NCI-H2196 (cell line): ENCODE data around the gene C17orf50.
"Not testable (repeated sequence)": the region's sequence is repeated elsewhere in the genome, so short reads cannot be mapped to it uniquely, and the experiment has no call there.

Experiments
- DNase-seq: peaks from one replicate; lab custom pipeline; 2025; ENCODE audit not compliant: unreplicated experiment; lab: John Stamatoyannopoulos, UW

C17orf50 gene

DNA sequence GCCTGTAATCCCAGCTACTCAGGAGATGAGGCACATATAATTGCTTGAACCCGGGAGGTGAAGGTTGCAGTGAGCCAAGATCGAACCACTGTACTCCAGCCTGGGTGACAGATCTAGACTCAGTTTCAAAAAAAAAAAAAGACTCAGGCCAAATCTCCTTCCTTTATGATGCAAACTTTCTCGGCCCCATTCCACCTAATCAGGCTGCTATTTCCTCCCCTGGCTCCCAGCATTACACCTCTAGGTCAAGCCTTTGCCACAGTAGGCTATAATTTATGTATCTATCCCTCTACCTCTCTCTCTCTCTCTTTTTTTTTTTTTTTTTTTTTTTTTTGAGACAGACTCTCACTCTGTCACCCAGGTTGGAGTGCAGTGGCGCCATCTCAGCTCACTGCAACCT lies 9.1 kb upstream of the C17orf50 start:
- DNase-seq = not testable (repeated sequence)

DNA sequence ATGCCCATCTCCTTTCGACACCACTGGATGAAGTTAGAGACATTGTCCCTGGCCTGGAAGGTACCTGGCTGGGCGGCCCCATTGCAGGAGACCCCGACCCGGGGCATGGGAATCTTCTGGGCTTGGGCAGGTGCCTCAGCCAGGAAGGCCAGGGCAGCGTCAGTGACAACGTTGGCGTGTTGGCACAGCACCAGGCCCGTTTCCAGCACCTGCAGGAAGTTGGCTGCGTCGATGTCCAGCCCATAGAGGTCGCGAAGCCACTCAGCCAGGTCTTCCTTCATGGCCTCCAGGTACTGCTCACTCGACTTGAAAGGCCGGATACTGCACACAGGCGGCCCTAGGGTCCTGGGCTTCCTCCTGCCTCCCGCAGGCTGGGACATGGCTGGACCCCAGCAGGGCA lies 8.2 kb upstream of the C17orf50 start:
- DNase-seq = peak; percentile 21

DNA sequence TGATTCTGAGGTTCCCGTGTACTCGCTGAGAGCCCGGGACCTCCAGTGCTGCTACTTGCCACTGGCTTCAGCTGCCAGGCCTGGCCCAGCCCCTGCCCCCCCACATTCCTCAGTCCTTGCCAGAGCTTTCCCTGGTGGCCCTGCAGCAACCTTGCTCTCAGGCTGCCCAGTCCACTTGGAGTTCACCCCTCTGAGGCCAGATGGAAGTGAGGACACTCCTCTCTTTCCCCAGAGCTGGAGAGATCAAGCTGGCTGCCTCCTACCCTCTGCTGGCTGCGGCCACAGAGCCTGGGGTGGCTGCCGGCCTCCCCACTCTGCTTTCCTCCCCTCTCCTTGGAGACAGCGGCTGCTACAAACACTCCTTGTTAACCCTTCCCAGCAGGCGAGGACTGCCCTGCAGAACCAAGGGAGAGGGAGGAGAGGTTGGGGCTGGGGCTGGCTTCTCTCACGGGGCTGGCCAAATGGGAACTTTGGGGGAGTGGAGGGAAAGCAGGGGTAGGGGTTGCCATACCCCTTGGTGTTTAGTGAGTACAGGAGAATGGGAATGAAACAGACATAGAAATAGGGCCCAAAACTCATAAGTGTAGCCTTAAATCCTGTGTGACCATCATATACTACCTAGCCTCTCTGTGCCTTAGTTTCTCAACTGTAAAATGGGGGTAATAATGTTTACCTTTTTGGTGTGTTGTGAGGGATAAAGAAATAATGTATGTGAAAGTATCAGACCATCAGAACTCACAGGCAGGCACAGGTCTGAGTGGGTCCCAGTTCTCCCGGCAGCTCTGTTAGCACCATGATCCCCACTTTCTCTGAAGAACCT lies 7.5 kb upstream of the C17orf50 start, which contains the start of gene GAS2L2:
GAS2L2 (minus strand) TSS at position 295 of the 820 bp plus-strand sequence. CDS start 389 bp downstream, outside the sequence.
- peak; percentile 16 for DNase-seq

DNA sequence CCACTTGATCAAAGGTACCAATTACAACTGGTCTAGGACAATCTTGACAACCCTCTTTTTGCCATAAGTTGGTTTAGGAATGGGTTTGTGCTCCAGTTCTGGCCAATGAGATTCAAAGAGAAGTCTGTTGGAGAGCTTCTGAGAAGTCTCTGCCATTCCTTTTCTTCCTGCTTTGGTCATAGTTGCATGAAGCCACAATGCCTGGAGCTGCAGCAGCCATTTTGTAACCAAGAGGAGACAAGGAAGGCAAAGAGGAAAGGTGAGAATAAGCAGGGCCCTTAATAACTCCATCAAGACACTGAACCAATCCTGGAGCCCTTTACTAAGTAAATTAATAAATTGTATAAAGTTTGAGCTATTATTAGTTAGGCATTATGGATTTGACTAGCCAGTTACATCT lies 3.4 kb upstream of the C17orf50 start:
- DNase-seq = no peak

DNA sequence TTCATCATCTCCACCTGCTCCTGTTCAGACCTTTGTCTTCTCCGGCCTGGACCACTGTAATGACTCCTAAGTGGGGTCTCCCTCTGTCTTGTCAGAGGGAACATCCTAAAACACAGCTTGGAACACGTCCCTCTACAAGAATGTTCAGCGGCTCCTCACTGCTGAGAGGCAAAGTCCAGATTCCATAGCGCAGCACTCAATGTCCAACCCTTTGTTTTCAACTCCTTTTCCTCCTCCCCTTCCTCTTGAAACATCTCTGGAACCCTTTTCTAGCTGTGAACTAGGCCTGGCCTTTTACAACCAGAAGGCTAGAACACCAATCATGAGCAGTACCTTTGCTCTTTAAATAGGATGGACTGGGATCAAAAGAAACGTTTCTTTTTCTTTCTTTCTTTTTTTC lies 914 bp downstream of the C17orf50 start:
- no peak for DNase-seq

GRCh38 chr17:35763767-35764122 lies 3.1 kb downstream of the C17orf50 start:
- DNase-seq = no peak

- peak; percentile 86 for DNase-seq
These were observed 3.7 kb downstream of the C17orf50 start for GRCh38 chr17:35764123-35764991.

DNA sequence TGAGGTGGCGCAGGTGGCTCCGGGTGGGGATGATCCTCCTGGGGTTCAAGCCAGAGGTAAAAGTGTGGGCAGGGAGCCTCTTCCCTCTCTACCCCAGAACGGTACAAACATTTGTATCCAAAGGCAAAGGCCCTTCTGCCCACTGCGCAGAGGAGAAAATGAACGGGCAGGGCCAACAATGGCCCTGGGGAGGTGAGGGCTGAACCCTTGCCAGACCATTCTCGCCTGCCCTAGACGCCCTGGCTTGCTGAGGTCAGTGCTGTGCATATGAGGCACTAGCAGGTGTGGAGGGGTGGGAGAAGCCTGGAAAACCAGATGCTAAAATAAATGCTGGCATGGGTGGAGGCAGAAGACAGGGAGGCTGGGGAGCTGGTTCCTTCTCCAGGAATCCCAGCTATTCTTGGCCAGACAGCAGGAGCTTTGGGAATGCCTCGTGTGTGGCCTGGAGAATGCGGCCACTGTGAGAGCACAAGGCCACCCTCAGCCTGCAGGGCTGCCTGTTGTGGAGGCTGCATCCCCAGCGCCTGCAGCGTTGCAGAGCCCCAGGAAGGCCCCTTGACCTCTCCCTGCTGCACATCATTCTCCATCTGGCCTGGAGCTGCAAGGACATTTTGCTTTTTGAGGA lies 4.5 kb downstream of the C17orf50 start:
- DNase-seq = no peak

- no peak for DNase-seq
These were observed 5.2 kb downstream of the C17orf50 start for GRCh38 chr17:35765756-35766488.

- DNase-seq = no peak
These were observed 5.8 kb downstream of the C17orf50 start for GRCh38 chr17:35766489-35766877.

DNA sequence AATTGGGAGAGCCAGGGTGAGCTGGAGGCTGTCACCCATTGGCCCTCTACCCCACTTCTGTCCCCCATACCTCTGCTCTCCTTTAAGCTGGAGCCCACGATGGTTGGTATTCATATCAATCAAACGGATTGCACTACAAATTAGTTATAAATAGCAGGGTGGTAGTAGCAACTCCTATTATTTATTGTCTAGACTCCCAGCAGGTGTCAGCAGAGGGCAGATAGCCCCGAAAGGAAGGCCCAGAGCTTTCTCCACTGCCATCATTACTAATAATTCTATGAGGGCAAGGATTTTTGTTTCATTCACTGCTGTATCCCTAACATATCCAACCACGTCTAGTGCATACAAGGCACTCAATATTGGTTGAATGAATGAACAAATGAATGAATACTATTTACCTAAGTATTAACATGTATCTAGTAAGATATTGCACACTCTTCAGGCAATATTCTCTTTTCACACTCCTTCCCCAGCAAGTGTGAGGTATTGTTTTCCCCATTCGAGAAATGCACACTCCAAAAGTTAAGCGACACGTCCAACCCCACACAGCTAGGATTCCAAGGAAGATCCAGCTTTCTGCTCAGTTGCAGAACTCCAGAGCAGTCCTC lies 6.3 kb downstream of the C17orf50 start:
- DNase-seq = peak; percentile 15

- DNase-seq = no peak
These were observed 8.1 kb downstream of the C17orf50 start for GRCh38 chr17:35768797-35769196.

GRCh38 chr17:35769895-35770486 lies 9.3 kb downstream of the C17orf50 start:
- no peak for DNase-seq

DNA sequence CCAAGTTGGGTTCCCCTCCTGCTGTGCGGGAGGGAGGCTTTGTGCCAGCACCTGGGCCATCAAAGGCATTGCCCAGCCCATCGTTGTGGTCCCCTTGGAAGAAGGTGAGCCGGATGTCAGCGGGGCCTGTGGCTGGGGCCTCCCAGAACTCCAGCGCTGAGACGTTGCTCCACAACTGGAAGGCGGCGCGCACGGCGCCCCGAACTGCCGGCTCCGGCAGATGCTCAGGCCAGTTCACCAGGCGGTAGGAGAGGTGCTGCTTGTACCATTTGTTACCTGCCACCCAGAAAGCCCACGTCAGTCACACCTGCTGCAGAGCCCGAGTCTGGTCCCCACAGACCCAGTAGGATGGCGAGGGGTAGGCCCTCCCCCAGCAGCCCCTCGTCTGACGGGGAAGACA lies 12.4 kb downstream of the C17orf50 start:
- DNase-seq = no peak

GRCh38 chr17:35773679-35774425 lies 13.2 kb downstream of the C17orf50 start:
- DNase-seq = no peak

DNA sequence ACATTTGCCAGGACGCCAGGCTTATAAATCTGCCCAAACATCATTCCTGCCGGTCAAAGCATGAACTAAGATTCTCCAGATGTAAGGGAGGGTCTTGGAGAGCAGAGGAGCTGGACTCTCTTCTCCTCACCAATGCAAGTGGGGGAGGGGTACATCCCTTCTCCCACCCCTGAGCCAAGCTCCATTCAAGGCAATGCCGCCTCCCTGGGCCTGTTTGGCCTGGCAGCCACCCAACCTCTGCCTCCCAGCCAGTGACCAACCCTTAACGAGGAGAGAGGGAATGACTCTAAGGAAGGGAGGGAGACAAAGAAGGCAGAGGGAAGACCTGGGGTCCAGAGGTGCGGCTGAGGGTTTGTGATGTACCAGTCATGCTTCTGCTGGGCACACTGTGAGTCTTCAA lies 13.8 kb downstream of the C17orf50 start:
- peak; percentile 5 for DNase-seq

- no peak for DNase-seq
These were observed 14.4 kb downstream of the C17orf50 start for GRCh38 chr17:35775039-35775438.

- no peak for DNase-seq
These were observed 14.9 kb downstream of the C17orf50 start for GRCh38 chr17:35775583-35775982.

GRCh38 chr17:35778641-35779196 lies 18.0 kb downstream of the C17orf50 start:
- DNase-seq = no peak
